NCI-H524 (cell line): ENCODE results near the gene CHN1.
A peak's percentile ranks its signal among the peaks of the same experiment; 100 is the strongest.

Experiments used
- DNase-seq, 2 experiments: peaks; one replicate each; lab custom pipeline; 2025; lab: John Stamatoyannopoulos, UW

Gene CHN1

GRCh38 chr2:175004980-175005732 lies at the start of gene CHN1:
CHN1 (minus strand) TSS chr2:175005381; CDS start chr2:175004912, 469 bp downstream.
- DNase-seq = peak; percentile 79 to 90

DNA sequence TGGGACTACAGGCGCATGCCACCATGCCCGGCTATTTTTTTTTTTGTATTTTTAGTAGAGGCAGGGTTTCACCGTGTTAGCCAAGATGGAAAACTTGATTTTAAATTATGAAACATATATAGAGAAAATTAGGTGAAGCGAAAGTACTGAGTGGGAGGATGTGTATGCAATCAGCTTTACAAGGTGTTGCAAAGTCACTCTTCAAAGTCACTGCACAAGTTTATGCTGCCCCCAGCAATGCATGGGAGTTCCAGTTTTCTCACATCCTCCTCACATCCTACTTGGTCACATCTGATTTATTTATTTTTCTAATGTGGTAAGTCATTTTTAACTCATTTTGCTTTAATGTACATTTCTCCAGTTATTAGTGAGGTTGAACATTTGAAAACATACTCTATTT lies 49.2 kb upstream of the CHN1 start:
- no peak for DNase-seq

GRCh38 chr2:175049661-175050060 lies 44.5 kb upstream of the CHN1 start:
- DNase-seq = no peak

GRCh38 chr2:175048275-175048674 lies 43.1 kb upstream of the CHN1 start:
- no peak for DNase-seq

DNA sequence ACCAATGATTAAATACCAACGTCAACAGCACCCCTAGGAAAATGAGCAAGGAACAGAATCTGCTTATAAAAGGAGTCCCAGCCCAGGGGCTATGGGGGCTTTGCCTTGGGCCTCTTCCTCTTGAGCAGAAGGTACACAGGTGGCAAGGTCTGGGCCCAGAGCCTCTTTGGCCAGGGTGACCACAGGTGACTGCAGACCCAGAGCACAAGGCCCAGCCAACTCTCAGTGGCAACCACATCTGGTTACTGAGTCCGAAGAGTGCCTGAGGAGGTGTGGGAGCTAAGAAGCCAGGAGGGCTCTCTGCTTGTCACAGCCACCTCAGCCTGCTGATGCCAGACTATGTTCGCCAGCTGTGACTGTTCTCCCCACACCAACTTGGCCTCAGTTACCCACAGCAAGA lies 34.3 kb upstream of the CHN1 start:
- no peak for DNase-seq

GRCh38 chr2:175039031-175039430 lies 33.9 kb upstream of the CHN1 start:
- no peak for DNase-seq

- DNase-seq = no peak
These were observed 32.8 kb upstream of the CHN1 start for GRCh38 chr2:175037941-175038340.

- peak in 1 of 2 experiments; percentile 33 for DNase-seq
These were observed 31.4 kb upstream of the CHN1 start for GRCh38 chr2:175036582-175037018.

DNA sequence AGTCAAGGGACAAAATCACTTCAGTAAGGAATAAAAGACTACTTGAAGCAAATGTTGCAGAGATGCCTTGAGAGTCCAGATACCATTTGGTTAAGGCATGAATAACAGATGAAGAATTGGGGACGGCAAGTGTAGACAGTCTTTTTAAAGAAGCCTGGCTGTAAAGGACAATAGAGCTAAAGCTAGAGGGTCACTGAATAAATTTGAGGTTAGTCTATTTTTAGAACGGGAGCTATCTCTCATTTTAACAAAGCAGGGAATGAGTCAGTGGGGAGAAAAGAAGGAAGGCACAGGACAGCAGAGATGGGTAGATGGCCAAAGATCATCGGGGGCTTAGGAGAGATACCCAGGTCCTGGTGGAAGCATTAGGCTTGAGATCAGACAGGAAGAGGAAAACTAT lies 30.6 kb upstream of the CHN1 start:
- no peak for DNase-seq

DNA sequence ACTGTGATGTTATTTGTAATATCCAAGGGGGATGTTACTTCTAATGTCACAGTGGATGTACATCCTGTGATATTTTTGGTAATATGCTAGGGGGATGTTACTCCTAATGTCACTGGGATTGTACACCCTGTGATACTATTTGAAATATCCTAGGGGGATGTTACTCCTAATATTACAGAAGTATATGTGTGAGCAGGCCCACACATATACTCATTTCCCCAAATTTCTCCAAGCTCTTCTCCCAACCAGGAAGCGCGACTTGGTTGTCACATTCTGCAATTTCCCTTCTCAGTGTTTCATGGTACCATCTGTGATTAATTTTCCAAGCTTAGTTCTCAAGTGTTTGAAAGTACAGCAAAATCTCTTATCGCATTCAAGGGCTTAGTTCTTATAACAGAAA lies 29.5 kb upstream of the CHN1 start:
- DNase-seq = peak in 1 of 2 experiments; percentile 56

DNA sequence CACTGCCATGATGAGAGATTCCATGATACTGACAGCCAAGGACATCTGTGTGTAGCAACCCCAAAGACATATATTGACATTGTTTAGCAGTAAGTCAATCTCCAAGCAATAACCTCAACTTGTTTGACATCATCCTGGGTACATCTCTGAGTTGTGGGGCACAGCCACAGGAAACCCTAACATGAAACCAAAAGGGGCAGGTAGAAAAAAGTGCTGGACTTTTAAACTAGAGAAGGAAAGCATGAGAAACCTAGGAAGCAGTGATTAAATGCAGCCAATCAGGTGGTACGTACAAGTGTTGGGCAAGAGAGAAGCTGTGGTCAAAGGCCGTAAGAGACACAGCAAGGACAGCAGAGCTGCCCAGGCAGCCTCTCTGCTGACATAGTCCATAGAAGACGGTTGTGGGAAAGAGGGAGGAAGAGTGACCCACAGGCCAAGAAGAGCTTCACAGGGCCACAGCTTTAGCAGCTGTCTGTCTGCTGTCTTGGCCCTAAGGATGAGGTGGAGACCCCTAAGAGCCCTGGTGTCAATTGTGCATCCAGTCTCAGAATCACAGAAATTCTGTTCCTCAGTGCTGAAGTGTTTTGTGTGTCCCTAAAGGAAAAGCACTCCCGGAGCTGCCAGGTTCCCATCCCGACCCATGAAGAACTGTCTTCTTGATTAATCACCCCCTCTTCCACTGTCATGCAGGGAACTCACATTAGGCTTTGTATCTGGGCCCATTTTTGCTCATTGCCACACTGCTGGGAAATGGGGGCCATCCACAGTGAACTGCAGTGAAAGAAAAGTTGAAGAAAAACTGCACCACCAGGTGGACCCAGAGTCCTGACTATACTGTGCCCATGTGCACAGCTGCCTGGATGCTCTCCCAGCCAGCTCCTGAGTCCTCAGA lies 25.4 kb upstream of the CHN1 start:
- DNase-seq = peak in 1 of 2 experiments; percentile 67

DNA sequence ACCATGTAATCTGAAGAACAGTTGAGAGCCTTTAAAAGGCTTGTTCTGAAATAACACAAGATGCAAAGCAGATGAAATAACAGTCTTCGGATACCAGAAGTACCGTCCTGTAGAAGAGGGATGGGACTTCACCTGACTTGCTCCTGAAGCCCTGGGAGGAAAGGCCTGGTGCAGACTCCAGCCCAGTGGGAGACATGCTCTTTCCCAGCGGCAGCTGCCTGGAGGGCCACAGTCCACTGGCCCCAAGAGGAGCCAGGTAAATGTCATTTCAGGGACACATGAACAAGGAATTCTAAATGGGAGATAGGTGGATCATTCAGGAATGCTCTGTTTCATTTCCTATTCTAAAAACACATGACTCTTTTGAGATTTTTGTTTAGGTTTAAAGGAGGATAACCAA lies 22.6 kb upstream of the CHN1 start:
- DNase-seq = peak in 1 of 2 experiments; percentile 4

- DNase-seq = no peak
These were observed 21.2 kb upstream of the CHN1 start for GRCh38 chr2:175026385-175026784.

GRCh38 chr2:175025946-175026345 lies 20.8 kb upstream of the CHN1 start:
- no peak for DNase-seq

GRCh38 chr2:175025233-175025632 lies 20.1 kb upstream of the CHN1 start:
- DNase-seq = no peak

DNA sequence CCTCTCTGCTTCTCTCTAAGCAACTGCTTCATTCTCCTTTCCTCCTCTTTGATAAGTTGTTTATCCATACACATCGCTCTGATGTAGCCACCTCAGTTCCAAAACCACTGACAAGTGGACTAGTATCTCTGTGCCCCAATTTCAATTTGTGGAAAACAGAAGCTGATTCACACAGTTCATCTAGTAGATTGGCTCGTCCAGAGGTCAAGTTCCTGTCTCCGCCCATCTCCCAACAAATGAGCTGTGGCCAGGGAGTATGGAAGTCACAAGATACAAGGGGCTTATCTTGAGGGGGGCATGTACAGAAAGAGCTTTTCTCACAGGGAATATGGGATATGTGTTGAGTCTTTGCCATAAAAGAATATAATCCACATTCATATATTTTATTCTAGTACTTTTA lies 17.7 kb upstream of the CHN1 start:
- DNase-seq = no peak

DNA sequence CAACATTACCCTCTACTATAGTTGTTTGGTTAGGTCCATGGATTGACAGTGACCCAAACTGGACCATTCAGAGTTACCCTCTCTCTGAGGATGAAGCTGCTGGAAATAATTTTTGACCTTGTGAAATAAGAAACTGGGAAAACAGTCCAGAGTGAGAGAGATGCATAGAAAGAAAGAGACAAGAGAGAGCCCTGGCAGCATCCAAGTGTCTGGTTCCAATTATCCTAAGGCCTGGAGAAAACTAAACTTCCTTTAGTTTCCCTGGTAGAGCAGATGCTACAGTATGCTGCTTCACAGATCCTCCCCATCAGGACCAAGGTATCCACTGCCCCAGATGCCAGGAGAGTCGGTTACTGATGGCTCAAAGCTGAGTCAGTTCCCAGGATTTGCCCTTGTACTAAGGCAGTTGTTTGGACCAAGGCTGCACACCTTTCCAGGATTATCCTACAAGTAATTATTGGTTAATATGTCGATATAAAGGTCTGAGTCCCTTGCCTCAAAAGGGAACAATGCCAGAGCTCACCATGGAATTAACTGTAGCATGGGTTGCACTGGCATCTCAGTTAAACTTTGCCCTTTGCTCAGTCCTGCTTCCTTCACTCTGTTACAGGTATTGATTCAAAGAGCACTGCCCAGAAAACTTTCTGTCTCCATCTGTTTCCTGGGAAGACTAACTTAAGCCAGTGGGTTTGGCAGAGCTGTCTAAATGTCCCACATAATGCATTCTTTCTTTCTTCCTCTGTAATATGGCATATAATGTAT lies 14.6 kb upstream of the CHN1 start:
- DNase-seq = no peak

DNA sequence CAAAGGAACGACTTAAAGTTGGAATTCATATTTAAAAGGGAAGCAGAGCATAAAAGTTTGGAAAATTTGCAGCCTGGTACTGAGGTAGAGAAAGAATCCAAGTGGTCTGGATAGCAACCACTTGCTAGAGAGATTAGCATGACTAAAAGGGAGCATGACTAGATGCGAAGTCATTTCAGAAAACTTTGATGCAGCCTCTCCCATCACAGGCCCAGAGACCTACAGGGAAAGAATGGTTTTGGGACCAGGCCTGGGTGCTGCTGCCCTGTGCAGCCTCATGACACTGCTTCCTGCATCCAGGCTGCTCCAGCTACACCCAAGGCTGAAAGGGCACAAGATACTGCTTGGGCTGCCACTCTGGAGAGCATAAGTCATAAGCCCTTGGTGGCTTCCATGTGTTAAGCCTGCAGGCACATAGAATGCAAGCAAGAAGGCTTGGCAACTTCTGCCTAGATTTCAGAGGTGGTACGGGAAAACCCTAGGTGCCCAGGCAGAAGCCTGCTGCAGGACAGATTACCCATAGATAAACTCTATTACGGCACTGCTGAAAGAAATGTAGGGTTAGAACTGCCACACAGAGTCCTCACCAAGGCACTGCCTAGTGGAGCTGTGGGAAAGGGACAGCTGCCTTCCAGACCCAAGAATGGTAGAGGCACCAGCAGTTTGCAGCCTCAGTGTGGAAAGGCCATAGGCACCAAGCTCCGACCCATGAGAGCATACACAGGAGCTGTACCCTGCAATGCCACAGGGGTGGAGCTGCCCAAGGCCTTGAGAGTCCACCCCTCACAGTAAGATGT lies 12.6 kb upstream of the CHN1 start:
- DNase-seq = no peak

DNA sequence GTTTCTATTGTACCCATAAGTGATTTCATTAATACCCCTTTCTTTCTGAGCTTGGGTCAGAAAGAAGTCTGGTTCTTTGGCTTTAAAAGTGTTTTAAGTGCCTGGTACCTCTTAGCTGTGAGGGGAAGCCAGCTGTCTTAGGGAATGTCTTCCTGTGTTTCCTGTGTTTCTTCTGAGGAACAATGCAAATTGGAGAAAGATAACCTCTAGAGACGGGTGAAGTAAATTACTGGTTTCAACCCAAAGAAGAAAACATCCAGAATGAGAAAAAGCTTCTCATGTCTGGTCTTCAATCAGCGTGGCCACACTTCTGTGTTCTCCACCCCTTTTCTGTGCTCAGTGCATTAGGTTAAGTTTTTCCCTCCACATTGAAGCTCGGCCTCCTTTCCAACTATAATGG lies 10.2 kb upstream of the CHN1 start:
- DNase-seq = no peak

DNA sequence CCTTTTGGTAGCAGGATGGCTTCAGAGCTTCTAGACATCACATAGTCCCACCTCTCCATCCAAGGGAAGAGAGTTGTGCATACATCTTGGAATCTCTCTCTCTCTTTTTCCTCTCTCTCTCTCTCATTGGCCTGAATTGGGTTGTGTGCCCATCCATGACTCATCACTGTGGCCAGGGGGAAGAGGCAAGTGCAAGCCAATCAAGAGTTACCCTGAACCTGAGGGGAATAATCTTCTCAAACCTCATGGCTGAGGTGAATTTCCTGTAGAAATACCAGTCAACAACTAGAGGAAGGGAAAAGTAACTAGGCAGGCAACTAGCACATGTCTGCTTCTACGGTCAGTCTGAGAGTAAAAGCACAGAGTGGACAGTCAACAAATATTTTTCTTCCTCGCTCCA lies 7.3 kb upstream of the CHN1 start:
- no peak for DNase-seq

- DNase-seq = no peak
These were observed 6.3 kb upstream of the CHN1 start for GRCh38 chr2:175011505-175011904.

GRCh38 chr2:175010848-175011254 lies 5.7 kb upstream of the CHN1 start:
- peak; percentile 52 to 90 for DNase-seq
